ENCODE measurements around the gene GPR55.

The GPR55 gene

GRCh38 chr2:230899786-230900185 lies 25.3 kb downstream of the GPR55 start:
- Histone ChIP-seq H3K4me2 (ENCODE audit: low read length) (no peak overlapping the region), H3K9me3 (ENCODE audit: low read length) (no peaks in the 10 kb centered on the region), H3K4me1 (ENCODE audit: insufficient read depth, low read length, severe bottlenecking) (peaks cover 10% of the 10 kb centered on the region), H3K9ac (ENCODE audit: low read length) (no peak overlapping the region), H3F3A (ENCODE audit: insufficient read depth, low read length) (no peaks in the 10 kb centered on the region), H2AFZ (ENCODE audit: low read length) (no peak overlapping the region), H3K27me3 (ENCODE audit: insufficient read depth, low read length) (peaks cover 10% of the 10 kb centered on the region; the same call in 1 of the 2 replicates), H3K79me2 (ENCODE audit: insufficient read depth, low read length) (no peaks in the 10 kb centered on the region), H3K9me2 (ENCODE audit: low read depth, low read length) (no peaks in the 10 kb centered on the region), H3K4me3 (ENCODE audit: low read depth, low read length, poor library complexity, severe bottlenecking) (no peak overlapping the region), H4K20me1 (ENCODE audit: insufficient read depth, low read length) (no peaks in the 10 kb centered on the region), H3K27ac (ENCODE audit: low read depth, low read length, poor library complexity, severe bottlenecking) (no peak overlapping the region), H3K36me3 (ENCODE audit: insufficient read depth, low read length) (no peaks in the 10 kb centered on the region)
- TF ChIP-seq CTCF (IDR thresholded peaks at IDR 0.05; ENCODE audit: low read length) (no peak), EZH2 (IDR thresholded peaks at IDR 0.05; ENCODE audit: borderline replicate concordance, low read length) (no peak)

DNA sequence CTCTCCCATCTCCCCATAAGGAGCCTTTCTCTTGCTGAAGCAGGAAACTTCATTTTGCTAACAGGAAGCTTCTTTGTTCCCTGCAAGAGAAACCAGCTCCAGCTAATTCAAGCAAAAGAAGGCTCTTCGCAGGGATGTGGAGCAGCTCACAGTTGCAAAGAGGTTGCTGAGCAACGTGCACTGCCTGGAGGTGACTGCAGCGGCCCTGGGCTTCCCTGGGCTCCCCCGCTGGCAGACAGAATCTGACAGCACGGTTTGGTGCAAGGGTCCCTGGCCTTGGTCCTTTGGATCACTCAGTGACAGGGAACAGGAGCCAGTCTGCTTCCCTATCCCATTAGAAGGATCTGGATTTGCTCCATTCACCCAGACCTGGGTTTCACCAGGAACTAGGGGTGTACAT lies 25.8 kb downstream of the GPR55 start:
- no peaks in the 10 kb centered on the region for H3K79me2 ChIP-seq (ENCODE audit: insufficient read depth, low read length)
- no peaks in the 10 kb centered on the region for H4K20me1 ChIP-seq (ENCODE audit: insufficient read depth, low read length)
- H3K4me3 ChIP-seq (ENCODE audit: low read depth, low read length, poor library complexity, severe bottlenecking) = no peak overlapping the region
- no peak overlapping the region for H3K9ac ChIP-seq (ENCODE audit: low read length)
- TF ChIP-seq EZH2 (IDR thresholded peaks at IDR 0.05; ENCODE audit: borderline replicate concordance, low read length) (no peak), CTCF (IDR thresholded peaks at IDR 0.05; ENCODE audit: low read length) (no peak)
- H3K27me3 ChIP-seq (ENCODE audit: insufficient read depth, low read length) = peaks cover 10% of the 10 kb centered on the region; the same call in 1 of the 2 replicates
- H3K9me2 ChIP-seq (ENCODE audit: low read depth, low read length) = no peaks in the 10 kb centered on the region
- no peaks in the 10 kb centered on the region for H3F3A ChIP-seq (ENCODE audit: insufficient read depth, low read length)
- H2AFZ ChIP-seq (ENCODE audit: low read length) = no peak overlapping the region
- no peak overlapping the region for H3K27ac ChIP-seq (ENCODE audit: low read depth, low read length, poor library complexity, severe bottlenecking)
- H3K4me1 ChIP-seq (ENCODE audit: insufficient read depth, low read length, severe bottlenecking) = peaks cover 13% of the 10 kb centered on the region
- H3K4me2 ChIP-seq (ENCODE audit: low read length) = no peak overlapping the region
- H3K9me3 ChIP-seq (ENCODE audit: low read length) = no peaks in the 10 kb centered on the region
- H3K36me3 ChIP-seq (ENCODE audit: insufficient read depth, low read length) = no peaks in the 10 kb centered on the region

DNA sequence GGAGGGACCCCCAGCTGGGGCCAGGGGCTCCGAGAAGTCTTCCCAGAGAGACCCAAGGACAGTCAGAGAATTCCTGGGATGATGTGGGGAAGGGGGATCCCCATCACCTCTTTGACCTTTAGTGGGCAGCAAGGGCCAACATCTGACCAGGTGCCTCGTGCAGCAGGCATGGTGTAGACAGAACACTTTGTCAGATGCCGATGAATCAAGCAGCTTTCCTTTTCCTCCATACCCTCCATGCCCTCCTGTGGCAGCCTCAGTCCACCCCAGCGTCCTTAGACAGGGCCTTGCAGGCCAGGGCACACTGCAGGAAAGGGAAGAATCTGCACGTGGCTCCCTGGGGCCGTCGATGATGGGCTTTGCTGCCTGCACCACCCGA lies 26.3 kb downstream of the GPR55 start:
- no peaks in the 10 kb centered on the region for H3K79me2 ChIP-seq (ENCODE audit: insufficient read depth, low read length)
- no peak overlapping the region for H3K27ac ChIP-seq (ENCODE audit: low read depth, low read length, poor library complexity, severe bottlenecking)
- H3K27me3 ChIP-seq (ENCODE audit: insufficient read depth, low read length) = peaks cover 13% of the 10 kb centered on the region; the same call in 1 of the 2 replicates
- no peaks in the 10 kb centered on the region for H3K36me3 ChIP-seq (ENCODE audit: insufficient read depth, low read length)
- H3K9me2 ChIP-seq (ENCODE audit: low read depth, low read length) = no peaks in the 10 kb centered on the region
- no peak overlapping the region for H3K4me3 ChIP-seq (ENCODE audit: low read depth, low read length, poor library complexity, severe bottlenecking)
- H3F3A ChIP-seq (ENCODE audit: insufficient read depth, low read length) = no peaks in the 10 kb centered on the region
- no peak overlapping the region for H2AFZ ChIP-seq (ENCODE audit: low read length)
- H3K9me3 ChIP-seq (ENCODE audit: low read length) = no peaks in the 10 kb centered on the region
- H3K4me1 ChIP-seq (ENCODE audit: insufficient read depth, low read length, severe bottlenecking) = peaks cover 18% of the 10 kb centered on the region
- no peaks in the 10 kb centered on the region for H4K20me1 ChIP-seq (ENCODE audit: insufficient read depth, low read length)
- TF ChIP-seq EZH2 (IDR thresholded peaks at IDR 0.05; ENCODE audit: borderline replicate concordance, low read length) (no peak), CTCF (IDR thresholded peaks at IDR 0.05; ENCODE audit: low read length) (no peak)
- H3K4me2 ChIP-seq (ENCODE audit: low read length) = no peak overlapping the region
- no peak overlapping the region for H3K9ac ChIP-seq (ENCODE audit: low read length)
